GM12878 (cell line): ENCODE data around the gene IFNAR1. TPM values are rescaled to one million over a fixed set of nuclear protein-coding genes. Genes with fewer than 3 reads are reported as not detected.
A peak's percentile ranks its signal among the peaks of the same experiment; 100 is the strongest.

Source experiments
- ASH2L ChIP-seq: fragments of 300-600, 200-600 bp; sonication (generic); IDR thresholded peaks from 2 replicates; pipeline ENCODE4 v1.6.1; 2017; ENCODE audit warnings: low read depth, mild to moderate bottlenecking, borderline replicate concordance
- EED ChIP-seq: sonication (generic); IDR thresholded peaks from 2 replicates; pipeline ENCODE4 v1.6.1; 2016; ENCODE audit warnings: antibody characterized with exemption, low read depth
- GABPA ChIP-seq: IDR thresholded peaks from 2 replicates; pipeline ENCODE4 v1.6.1; 2014; ENCODE audit warnings: antibody characterized with exemption, low read depth, mild to moderate bottlenecking, inconsistent platforms
- IRF4 ChIP-seq: IDR thresholded peaks from 2 replicates; pipeline ENCODE4 v1.6.1; 2011; ENCODE audit warnings: low read depth, low read length
- MEF2B ChIP-seq: fragments of 450-650 bp; IDR thresholded peaks from 2 replicates; pipeline ENCODE4 v1.6.1; 2018; ENCODE audit warnings: mild to moderate bottlenecking, moderate library complexity; ENCODE audit not compliant: partially characterized antibody, poor library complexity, severe bottlenecking
- MLLT1 ChIP-seq: fragments of 450-650 bp; IDR thresholded peaks from 2 replicates; pipeline ENCODE4 v1.6.1; 2016; ENCODE audit warnings: mild to moderate bottlenecking
- NR2C2 ChIP-seq: IDR thresholded peaks from 2 replicates; pipeline ENCODE4 v1.6.1; 2011; ENCODE audit warnings: borderline replicate concordance, low read depth; ENCODE audit not compliant: control insufficient read depth, insufficient read length
- POU2F2 ChIP-seq: IDR thresholded peaks from 3 replicates; pipeline ENCODE4 v1.6.1; 2011; ENCODE audit warnings: low read depth, mild to moderate bottlenecking, low read length, borderline replicate concordance
- RAD51 ChIP-seq: fragments of 450-650 bp; IDR thresholded peaks from 2 replicates; pipeline ENCODE4 v1.6.1; 2016; ENCODE audit warnings: moderate library complexity, mild to moderate bottlenecking, inconsistent platforms
- REST ChIP-seq: IDR thresholded peaks from 2 replicates; pipeline ENCODE4 v1.6.1; 2012; ENCODE audit warnings: mild to moderate bottlenecking, low read depth, low read length
- RFX5 ChIP-seq: IDR thresholded peaks from 2 replicates; pipeline ENCODE4 v1.6.1; 2011; ENCODE audit warnings: low read depth, low read length, improper control_type of control experiment
- SIN3A ChIP-seq: IDR thresholded peaks from 2 replicates; pipeline ENCODE4 v1.6.1; 2012; ENCODE audit warnings: low read depth, low read length, improper control_type of control experiment
- SKIL ChIP-seq: fragments of 450-650 bp; IDR thresholded peaks from 2 replicates; pipeline ENCODE4 v1.6.1; 2017; ENCODE audit warnings: mild to moderate bottlenecking, low read depth, inconsistent platforms; ENCODE audit not compliant: poor library complexity, severe bottlenecking
- SMC3 ChIP-seq: IDR thresholded peaks from 2 replicates; pipeline ENCODE4 v1.6.1; 2011; ENCODE audit warnings: low read length, improper control_type of control experiment, borderline replicate concordance
- polyA plus RNA-seq, 11 experiments: library from polyadenylated mRNA; depleted of rRNA in 4 of 11; unstranded in 6 of 11; stranded (reverse) in 5 of 11; fragments of >200 nt; fragmentation: Nextera tagmentation in 4 of 11; fragmentation: Illumina TruSeq in 1 of 11; extraction: Ambion mirVana in 4 of 11; extraction: Trizol in 1 of 11; gene quantifications; 1 replicate in 1 of 11; 2 replicates in 10 of 11; pipeline versions ENCODE4 v1.2.1 to v1.2.3, GENCODE V29; 2011 to 2016; ENCODE audit warnings: inconsistent platforms in 2 of 11, missing spikeins in 2 of 11, low read depth in 1 of 11
- total RNA-seq, 4 experiments: library from RNA; depleted of rRNA in 3 of 4; stranded (reverse); fragments of >200 nt in 3 of 4; fragmentation: Illumina TruSeq in 1 of 4; extraction: Trizol in 1 of 4; gene quantifications; 2 replicates each; pipeline versions ENCODE4 v1.2.1 to v1.2.3, GENCODE V29; 2013 to 2021
- TF ChIP-seq, protein P1 (sequence below): IDR thresholded peaks from 2 replicates; pipeline ENCODE4 v1.6.1; 2011; ENCODE audit warnings: borderline replicate concordance, low read depth, mild to moderate bottlenecking, moderate library complexity, mixed read lengths, low read length; ENCODE audit not compliant: insufficient read depth; ENCODE audit errors: extremely low read length
- TF ChIP-seq, protein P2 (sequence below): fragments of 450-650 bp; formaldehyde crosslinking; IDR thresholded peaks from 2 replicates; pipeline ENCODE4 v1.5.0; 2022; ENCODE audit warnings: mild to moderate bottlenecking, missing genetic modification characterization

Gene IFNAR1
- total and polyA plus RNA-seq, 10 of the 15 experiments (the other 5 are each of a cell fraction or from before 2014, with no cell fraction given): 12.0 to 62.4 (median 24.6) TPM

GRCh38 chr21:33380483-33380998 is 55.8 kb downstream of the IFNAR1 start (continued):
- TF ChIP-seq, protein P1, sequence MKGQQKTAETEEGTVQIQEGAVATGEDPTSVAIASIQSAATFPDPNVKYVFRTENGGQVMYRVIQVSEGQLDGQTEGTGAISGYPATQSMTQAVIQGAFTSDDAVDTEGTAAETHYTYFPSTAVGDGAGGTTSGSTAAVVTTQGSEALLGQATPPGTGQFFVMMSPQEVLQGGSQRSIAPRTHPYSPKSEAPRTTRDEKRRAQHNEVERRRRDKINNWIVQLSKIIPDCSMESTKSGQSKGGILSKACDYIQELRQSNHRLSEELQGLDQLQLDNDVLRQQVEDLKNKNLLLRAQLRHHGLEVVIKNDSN: no peak
- TF ChIP-seq ASH2L: no peak
- peak; percentile 45 for TF ChIP-seq SKIL
- no peak for TF ChIP-seq REST
- TF ChIP-seq SIN3A: no peak
- peak; percentile 36; the same call in 1 of the 2 replicates for TF ChIP-seq SMC3
- TF ChIP-seq RFX5: no peak
- TF ChIP-seq MLLT1: no peak
- TF ChIP-seq RAD51: no peak
- 0 out of 2 replicates have a peak, but pooled peaks have one; percentile 43 for TF ChIP-seq GABPA
- TF ChIP-seq IRF4: peak; percentile 47; the same call in 1 of the 2 replicates
- TF ChIP-seq EED: peak; percentile 69; the same call in 1 of the 2 replicates
- 0 out of 3 replicates have a peak, but pooled peaks have one; percentile 58 for TF ChIP-seq POU2F2
- no peak for TF ChIP-seq NR2C2
- TF ChIP-seq, protein P2, sequence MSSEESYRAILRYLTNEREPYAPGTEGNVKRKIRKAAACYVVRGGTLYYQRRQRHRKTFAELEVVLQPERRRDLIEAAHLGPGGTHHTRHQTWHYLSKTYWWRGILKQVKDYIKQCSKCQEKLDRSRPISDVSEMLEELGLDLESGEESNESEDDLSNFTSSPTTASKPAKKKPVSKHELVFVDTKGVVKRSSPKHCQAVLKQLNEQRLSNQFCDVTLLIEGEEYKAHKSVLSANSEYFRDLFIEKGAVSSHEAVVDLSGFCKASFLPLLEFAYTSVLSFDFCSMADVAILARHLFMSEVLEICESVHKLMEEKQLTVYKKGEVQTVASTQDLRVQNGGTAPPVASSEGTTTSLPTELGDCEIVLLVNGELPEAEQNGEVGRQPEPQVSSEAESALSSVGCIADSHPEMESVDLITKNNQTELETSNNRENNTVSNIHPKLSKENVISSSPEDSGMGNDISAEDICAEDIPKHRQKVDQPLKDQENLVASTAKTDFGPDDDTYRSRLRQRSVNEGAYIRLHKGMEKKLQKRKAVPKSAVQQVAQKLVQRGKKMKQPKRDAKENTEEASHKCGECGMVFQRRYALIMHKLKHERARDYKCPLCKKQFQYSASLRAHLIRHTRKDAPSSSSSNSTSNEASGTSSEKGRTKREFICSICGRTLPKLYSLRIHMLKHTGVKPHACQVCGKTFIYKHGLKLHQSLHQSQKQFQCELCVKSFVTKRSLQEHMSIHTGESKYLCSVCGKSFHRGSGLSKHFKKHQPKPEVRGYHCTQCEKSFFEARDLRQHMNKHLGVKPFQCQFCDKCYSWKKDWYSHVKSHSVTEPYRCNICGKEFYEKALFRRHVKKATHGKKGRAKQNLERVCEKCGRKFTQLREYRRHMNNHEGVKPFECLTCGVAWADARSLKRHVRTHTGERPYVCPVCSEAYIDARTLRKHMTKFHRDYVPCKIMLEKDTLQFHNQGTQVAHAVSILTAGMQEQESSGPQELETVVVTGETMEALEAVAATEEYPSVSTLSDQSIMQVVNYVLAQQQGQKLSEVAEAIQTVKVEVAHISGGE (CRISPR knock-in tag): no peak
- peak; percentile 52 for TF ChIP-seq MEF2B
